NCI-H1436 (cell line): ENCODE data around the gene ACTL6B.

Source experiments
- DNase-seq: peaks from one replicate; lab custom pipeline; 2025; lab: John Stamatoyannopoulos, UW

Gene ACTL6B

GRCh38 chr7:100626530-100627237, 29.6 kb downstream of the ACTL6B start:
- peak; percentile 74 for DNase-seq

GRCh38 chr7:100626055-100626454, 30.2 kb downstream of the ACTL6B start:
- DNase-seq = no peak

DNA sequence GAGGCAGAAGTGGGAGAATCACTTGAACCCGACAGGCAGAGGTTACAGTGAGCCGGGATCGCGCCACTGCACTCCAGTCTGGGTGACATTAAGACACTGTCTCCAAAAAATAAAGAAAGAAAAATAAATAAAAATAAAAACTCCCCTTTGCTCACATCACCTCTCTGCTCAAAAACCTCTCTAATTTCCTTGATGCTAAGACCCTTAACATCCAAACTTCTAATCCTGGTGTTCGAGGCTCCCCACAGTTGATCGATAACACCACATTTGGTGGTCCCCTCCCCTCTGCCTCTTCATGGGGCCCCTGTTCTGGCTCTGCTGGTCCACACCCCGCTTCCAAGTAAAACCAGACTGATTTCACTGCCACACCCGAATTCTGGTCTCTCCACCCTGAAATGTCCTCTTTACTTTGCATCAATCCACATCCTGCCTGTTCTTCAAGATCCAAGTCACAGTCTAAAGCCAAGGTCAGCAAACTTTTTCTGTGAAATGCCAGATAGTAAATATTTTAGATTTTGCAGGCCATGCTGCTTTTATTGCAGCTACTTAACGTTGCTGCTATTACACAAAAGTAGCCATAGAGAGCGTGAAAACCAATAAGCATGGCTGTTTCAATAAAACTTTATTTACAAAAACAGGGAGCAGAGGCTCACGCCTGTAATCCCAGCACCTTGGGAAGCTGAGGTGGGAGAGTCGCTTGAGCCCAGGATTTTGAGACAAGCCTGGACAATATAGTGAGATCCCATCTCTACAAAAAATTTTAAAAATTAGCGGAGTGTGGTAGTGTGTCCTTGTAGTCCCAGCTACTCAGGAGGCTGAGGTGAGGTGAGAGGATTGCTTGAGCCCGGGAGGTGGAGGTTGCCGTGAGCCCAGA, 32.1 kb downstream of the ACTL6B start:
- no peak for DNase-seq

GRCh38 chr7:100621554-100621953, 34.7 kb downstream of the ACTL6B start:
- no peak for DNase-seq

GRCh38 chr7:100620804-100621203, 35.4 kb downstream of the ACTL6B start:
- no peak for DNase-seq

DNA sequence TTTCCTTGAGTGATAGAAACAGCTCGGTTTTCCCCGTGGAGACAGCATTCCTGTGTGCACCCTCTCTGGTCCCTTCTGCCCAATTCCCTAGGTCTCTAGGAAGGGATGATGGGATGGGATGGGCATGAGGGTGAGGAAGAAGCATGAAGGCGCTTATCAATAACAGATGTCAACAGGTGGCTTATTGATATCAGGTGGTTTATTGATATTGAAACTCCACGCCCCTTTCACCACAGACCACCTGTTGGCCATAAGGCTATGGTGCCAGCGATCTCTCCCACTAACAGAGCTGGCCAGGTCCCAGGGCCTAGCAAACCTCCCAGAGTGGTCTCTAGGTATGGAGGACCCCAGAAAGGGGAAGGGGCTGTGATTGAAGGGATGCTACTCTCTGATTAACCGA, 36.0 kb downstream of the ACTL6B start:
- DNase-seq = no peak

DNA sequence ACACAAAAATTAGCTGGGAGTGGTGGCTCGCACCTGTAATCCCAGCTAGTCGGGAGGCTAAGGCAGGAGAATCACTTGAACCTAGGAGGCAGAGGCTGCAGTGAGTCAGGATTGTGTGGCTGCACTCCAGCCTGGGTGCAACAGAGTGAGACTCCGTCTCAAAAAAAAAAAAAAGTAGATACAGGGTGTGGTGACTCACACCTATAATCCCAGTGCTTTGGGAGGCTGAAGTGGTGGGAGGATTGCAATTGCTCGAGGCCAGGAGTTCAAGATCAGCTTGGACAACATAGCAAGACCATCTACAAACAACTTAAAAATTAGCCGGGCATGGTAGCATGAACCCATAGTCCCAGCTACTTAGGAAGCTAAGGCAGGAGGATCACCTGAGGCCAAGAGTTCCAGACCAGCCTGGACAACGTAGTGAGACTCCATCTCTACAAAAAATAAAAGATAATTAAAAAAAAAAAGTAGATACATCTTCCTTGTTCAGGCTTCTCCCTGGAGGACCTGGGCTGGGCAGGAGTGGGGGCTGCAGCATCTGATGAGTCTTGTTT, 41.9 kb downstream of the ACTL6B start:
- no peak for DNase-seq

DNA sequence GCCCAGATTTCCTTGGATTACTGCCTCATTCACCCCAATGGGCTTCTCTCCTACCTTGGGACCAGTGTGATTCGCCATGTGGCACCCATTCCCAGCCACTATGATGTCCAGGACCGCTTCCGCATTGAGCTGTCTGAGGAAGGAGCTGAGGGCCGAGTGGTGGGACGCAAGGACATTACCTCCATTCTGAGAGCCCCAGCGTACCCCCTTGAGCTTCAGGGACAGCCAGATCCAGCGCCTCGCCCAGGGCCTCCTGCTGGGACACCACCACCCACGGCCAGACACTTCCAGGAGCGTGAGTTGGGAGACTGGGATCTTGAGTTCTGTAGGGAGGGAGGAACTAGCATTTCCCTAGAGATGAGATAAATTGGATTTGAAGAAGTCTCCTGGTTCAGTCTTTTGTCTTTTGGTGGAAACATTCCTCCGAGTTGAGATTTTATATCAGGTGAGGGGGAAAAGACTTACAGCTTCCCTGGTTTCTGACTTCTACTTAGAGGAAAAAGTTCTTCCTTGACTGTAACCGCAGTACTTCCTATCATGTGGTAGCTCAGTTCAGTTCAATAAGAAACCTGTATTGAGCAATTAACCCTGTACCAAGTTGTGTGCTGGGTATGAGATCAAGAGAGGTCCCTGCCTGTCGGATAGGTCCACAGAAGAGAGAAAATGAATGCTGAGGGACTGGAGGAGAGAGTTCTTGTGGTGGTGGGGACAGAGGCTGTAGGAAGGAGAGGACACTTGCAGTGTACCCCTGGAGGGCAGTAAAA, 42.7 kb downstream of the ACTL6B start:
- no peak for DNase-seq

- no peak for DNase-seq
Measured at GRCh38 chr7:100612730-100613390, 43.4 kb downstream of the ACTL6B start.

DNA sequence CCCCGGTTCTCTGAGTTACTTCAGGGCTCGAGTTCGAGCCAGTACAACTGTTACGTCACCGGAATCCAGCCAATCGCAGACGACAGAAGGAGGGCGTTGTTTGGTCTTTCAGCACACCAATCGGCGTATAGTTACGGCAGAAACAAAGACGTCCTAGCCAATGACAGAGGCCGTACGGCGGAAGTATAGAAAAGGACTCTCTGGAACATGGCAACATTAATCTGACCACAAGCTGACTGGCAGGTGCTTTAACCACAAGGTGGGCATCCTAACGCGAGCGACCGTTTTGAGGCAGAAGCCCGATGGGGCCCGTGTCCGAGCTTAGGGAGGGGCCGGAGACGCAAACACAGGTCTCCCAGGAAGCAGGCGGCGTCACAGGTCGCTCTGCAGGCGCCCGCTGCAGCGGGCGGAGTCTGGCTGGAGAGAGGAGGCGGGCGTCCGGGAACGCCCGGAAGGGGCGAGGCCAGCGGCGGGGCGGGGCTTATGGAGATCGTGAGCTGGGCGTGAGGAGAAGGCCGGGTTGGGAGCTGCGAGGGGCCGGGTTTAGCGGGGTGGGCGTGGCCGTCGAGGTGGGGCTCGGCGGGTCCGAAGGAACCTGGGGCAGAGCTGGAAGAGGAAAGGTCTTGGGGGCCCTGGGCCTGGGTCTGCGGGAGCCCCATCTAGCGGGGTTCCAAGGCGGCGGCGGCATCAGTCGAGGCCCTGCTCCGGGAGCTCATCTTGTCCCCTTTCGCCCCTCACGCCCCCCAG, 44.1 kb downstream of the ACTL6B start, which contains the start of gene MOSPD3:
Gene MOSPD3 (plus strand): TSS at position 558 of the 747 bp plus-strand sequence. CDS start 252 bp downstream, outside the sequence.
- DNase-seq = peak; percentile 99

- no peak for DNase-seq
Measured at GRCh38 chr7:100609958-100610357, 46.3 kb downstream of the ACTL6B start.

DNA sequence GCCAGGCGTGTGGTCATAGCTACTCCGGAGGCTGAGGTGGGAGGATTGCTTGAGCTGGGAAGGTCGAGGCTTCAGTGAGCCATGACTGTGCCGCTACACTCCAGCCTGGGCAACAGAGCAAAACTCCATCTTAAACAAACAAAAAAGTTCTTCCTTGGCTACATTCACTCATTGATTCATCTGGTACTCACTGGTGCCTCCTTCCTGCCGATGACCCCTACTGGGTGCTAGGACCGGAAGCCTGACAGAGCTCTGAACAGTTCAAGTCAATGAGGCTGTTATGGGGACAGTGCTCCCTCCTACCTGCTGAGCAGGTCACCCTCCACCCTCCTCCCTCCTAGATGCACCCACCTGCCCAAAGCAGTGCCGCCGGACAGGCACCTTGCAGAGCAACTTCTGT, 49.1 kb downstream of the ACTL6B start:
- DNase-seq = no peak

GRCh38 chr7:100606313-100606712, 49.9 kb downstream of the ACTL6B start:
- DNase-seq = no peak

- DNase-seq = no peak
Measured at GRCh38 chr7:100604976-100605911, 51.0 kb downstream of the ACTL6B start.

GRCh38 chr7:100604028-100604975, 51.9 kb downstream of the ACTL6B start:
- peak; percentile 45 for DNase-seq

GRCh38 chr7:100603726-100604027, 52.6 kb downstream of the ACTL6B start:
- DNase-seq = no peak

GRCh38 chr7:100602889-100603725, 53.1 kb downstream of the ACTL6B start:
- no peak for DNase-seq

DNA sequence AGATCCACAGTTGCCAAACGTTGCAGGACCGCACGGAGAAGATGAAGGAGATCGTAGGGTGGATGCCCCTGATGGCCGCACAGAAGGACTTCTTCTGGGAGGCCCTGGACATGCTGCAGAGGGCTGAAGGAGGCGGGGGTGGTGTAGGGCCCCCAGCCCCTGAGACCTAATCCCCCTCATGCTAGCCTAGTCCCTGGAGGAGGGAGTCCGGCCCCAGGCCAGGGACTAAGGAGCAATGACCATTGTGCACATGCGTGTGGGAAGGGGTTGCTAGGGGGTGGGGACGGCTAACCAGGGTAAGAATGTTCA, 55.6 kb downstream of the ACTL6B start:
- DNase-seq = no peak
